Fibroblast of pulmonary artery (primary cell): ENCODE results near the gene EGLN3.
"Not testable (repeated sequence)": the region's sequence is repeated elsewhere in the genome, so short reads cannot be mapped to it uniquely, and the experiment has no call there.

ENCODE experiments used
- DNase-seq: peaks from one replicate; pipeline ENCODE4 v3.0.0-alpha.2; 2010; ENCODE audit warnings: low read depth
- H3K4me3 ChIP-seq: replicated peaks from 2 replicates; pipeline ENCODE4 v1.5.1; 2011; ENCODE audit warnings: low read depth, mild to moderate bottlenecking, control low read depth, low read length, moderate library complexity
- CTCF ChIP-seq: IDR thresholded peaks from 2 replicates; pipeline ENCODE4 v1.5.1; 2011; ENCODE audit warnings: mild to moderate bottlenecking, control low read depth, low read length, inconsistent platforms; ENCODE audit errors: missing control alignments

EGLN3 gene

DNA sequence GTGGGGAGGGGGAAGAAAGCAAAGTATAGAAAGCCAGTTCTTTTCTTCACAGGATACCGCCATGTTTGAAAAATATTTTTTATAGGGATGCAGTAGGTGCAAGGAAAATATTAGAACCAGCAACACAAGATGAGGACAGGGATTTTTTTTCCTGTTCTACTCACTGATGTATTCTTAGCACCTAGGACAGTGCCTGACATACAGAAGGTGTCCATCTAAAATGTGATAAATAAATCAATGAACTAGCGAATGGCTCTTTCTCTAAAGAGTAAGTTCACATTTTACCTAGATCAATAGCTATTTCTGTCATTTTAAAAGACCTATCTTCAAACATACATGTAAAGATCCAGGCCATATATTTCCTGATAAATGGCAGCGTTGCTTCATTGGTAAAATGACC is 18.8 kb downstream of the EGLN3 start:
- DNase-seq: no peak
- no peak for TF ChIP-seq CTCF
- no peak overlapping the region for H3K4me3 ChIP-seq

DNA sequence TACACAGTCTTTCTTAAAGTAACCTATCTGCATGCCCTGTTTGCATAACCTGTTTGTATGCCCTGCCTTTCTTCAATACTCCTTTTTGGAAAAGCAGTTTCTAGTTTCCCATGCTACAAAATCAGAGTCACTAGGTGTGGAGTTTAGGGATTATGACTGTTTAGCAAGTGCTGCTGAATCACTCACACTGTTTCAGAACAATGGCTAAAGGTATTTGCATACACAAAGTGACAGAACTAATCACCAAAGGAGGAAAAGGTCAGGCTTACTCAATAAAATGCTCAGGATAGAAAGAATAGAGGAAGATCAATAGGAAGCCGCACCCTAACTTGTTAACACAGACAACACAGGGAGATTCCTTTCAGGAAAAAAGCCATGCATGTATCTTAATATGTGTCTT is 19.4 kb downstream of the EGLN3 start:
- DNase-seq: no peak
- H3K4me3 ChIP-seq: no peak overlapping the region
- no peak for TF ChIP-seq CTCF

DNA sequence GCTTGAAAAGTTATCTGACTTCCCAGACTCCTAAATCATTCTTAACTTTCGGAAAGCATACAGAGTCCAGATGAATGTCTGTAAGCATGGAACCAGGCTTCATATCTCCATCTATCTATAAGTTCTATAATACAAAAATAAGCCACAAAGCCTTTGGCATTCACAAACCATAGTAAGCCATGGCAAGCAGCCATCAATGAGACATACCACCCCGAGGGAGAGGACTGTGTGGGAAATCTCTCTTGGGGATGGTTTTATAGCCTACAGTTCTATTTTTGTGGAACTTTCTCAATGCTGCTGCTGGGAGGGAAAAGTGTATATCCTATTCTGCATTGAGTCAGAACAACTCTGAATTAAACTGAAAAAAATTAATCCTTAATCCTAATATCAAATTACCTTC is 20.4 kb downstream of the EGLN3 start:
- TF ChIP-seq CTCF: no peak
- no peak overlapping the region for H3K4me3 ChIP-seq
- no peak for DNase-seq

GRCh38 chr14:33929799-33930408 is 21.0 kb downstream of the EGLN3 start:
- TF ChIP-seq CTCF: no peak
- no peak overlapping the region for H3K4me3 ChIP-seq
- no peak for DNase-seq

GRCh38 chr14:33928895-33929294 is 22.0 kb downstream of the EGLN3 start:
- no peak overlapping the region for H3K4me3 ChIP-seq
- TF ChIP-seq CTCF: no peak
- no peak for DNase-seq

DNA sequence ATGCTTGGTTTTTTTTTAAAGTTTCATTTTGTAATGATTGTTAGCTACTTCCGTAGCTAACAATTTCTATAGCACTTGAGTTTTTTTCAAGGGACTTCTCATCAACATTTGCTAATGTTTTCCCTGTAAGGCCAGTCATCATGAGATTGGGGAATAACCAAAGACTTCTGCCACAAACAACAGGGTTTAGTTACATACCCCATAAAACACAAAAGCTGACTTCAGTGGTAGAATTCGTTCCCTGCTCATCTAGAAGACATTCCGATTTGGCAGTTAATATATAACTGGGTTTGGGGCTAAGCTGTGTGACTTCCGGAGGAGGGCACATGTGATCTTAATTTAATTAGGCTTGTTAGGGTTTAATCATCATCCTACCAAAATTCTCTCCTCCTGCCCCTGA is 22.9 kb downstream of the EGLN3 start:
- DNase-seq: no peak
- no peak for TF ChIP-seq CTCF
- no peak overlapping the region for H3K4me3 ChIP-seq

DNA sequence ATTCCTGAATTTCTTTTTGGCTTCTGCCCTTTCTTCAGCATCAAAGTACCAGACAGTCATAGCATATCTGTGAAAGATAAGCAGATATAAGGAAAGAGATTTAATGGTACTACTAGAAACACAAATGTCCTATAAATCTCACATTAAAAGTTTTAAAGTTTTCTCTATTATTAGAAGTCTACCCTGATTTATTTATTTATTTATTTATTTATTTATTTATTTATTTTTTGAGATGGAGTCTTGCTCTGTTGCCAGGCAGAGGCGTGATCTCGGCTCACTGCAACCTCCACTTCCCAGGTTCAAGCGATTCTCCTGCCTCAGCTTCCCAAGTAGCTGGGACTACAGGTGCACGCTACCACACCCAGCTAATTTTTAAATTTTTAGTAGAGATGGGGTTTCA is 23.9 kb downstream of the EGLN3 start:
- DNase-seq, H3K4me3 ChIP-seq: not testable (repeated sequence)
